SK-N-SH (cell line): Measurements from ENCODE around the gene TAS2R30. TPM values are rescaled to one million over a fixed set of nuclear protein-coding genes. Genes with fewer than 3 reads are reported as not detected.

Experiments used
- CTCF ChIA-PET: fragments of 300-600, 350-600 bp; formaldehyde crosslinking; extraction: SDS; loops from one replicate; lab custom pipeline; 2021; lab: Yijun Ruan, JAX
- POLR2A ChIA-PET: fragments of 350-600 bp; sonication (Branson Sonifier 250); formaldehyde crosslinking; extraction: SDS; loops from one replicate; lab custom pipeline; 2020; ENCODE audit warnings: antibody characterized with exemption, inconsistent platforms; lab: Yijun Ruan, JAX
- DNase-seq: peaks from one replicate; pipeline ENCODE4 v3.0.0; 2012
- H2AFZ ChIP-seq: fragments of 200-600 bp; sonication (generic); 2 replicates; pipeline ENCODE4 v1.8.1; 2016; ENCODE audit warnings: antibody characterized with exemption, mild to moderate bottlenecking, low read depth
- H3F3A ChIP-seq: fragments of 200-600 bp; sonication (generic); replicated peaks from 2 replicates; pipeline ENCODE3; 2016; ENCODE audit warnings: antibody characterized with exemption, mild to moderate bottlenecking; ENCODE audit not compliant: insufficient read depth
- H3K27ac ChIP-seq, 2 experiments: fragments of 200-500 bp in 1 of 2; fragments of 200-600 bp in 1 of 2; sonication (Bioruptor generic) in 1 of 2; sonication (generic), shearing (Covaris generic) in 1 of 2; 2 replicates each; pipeline versions ENCODE4 v1.5.1 to v1.6.1; 2014 to 2016; ENCODE audit warnings: low read depth in 2 of 2, inconsistent platforms in 1 of 2, low read length in 1 of 2, mild to moderate bottlenecking in 1 of 2, mixed read lengths in 1 of 2
- H3K27me3 ChIP-seq: fragments of 200-600 bp; sonication (generic), shearing (Covaris generic); 2 replicates; pipeline ENCODE4 v1.6.1; 2016; ENCODE audit warnings: mixed run types; ENCODE audit not compliant: insufficient read depth
- H3K36me3 ChIP-seq, 2 experiments: fragments of 200-500 bp in 1 of 2; fragments of 200-600 bp in 1 of 2; sonication (Bioruptor generic) in 1 of 2; sonication (generic) in 1 of 2; replicated peaks in 1 of 2; 2 replicates each; pipeline versions ENCODE3 to v1.5.1; 2014 to 2016; ENCODE audit warnings: low read length in 1 of 2, mild to moderate bottlenecking in 1 of 2; ENCODE audit not compliant: insufficient read depth in 2 of 2, control insufficient read depth in 1 of 2
- H3K4me1 ChIP-seq, 2 experiments: fragments of 200-500 bp in 1 of 2; fragments of 200-600 bp in 1 of 2; sonication (Bioruptor generic) in 1 of 2; sonication (generic), shearing (Covaris generic) in 1 of 2; 2 replicates each; pipeline versions ENCODE4 v1.5.1 to v1.6.1; 2014 to 2016; ENCODE audit warnings: low read depth in 1 of 2, low read length in 1 of 2, mixed run types in 1 of 2; ENCODE audit not compliant: insufficient read depth in 2 of 2, control insufficient read depth in 1 of 2
- H3K4me2 ChIP-seq: fragments of 200-600 bp; sonication (generic), shearing (Covaris generic); 2 replicates; pipeline ENCODE4 v1.6.1; 2017; ENCODE audit warnings: mixed run types
- H3K4me3 ChIP-seq, 2 experiments: fragments of 200-500 bp in 1 of 2; fragments of 200-600 bp in 1 of 2; sonication (Bioruptor generic) in 1 of 2; sonication (generic), shearing (Covaris generic) in 1 of 2; 2 replicates each; pipeline versions ENCODE4 v1.5.1 to v1.8.1; 2014 to 2016; ENCODE audit warnings: low read depth in 2 of 2, inconsistent platforms in 1 of 2, low read length in 1 of 2, mild to moderate bottlenecking in 1 of 2, mixed read lengths in 1 of 2, moderate library complexity in 1 of 2
- H3K79me2 ChIP-seq: fragments of 200-600 bp; sonication (generic); 2 replicates; pipeline ENCODE4 v1.8.1; 2017; ENCODE audit warnings: mild to moderate bottlenecking; ENCODE audit not compliant: insufficient read depth
- H3K9ac ChIP-seq: fragments of 200-600 bp; sonication (generic); 2 replicates; pipeline ENCODE4 v1.6.1; 2017; ENCODE audit warnings: mixed run types
- H3K9me2 ChIP-seq: fragments of 200-600 bp; sonication (generic); 2 replicates; pipeline ENCODE4 v1.6.1; 2017; ENCODE audit warnings: mixed run types
- H3K9me3 ChIP-seq: fragments of 200-600 bp; sonication (generic); 2 replicates; pipeline ENCODE4 v1.6.1; 2017; ENCODE audit warnings: mixed run types, mild to moderate bottlenecking, moderate library complexity
- H4K20me1 ChIP-seq: fragments of 200-600 bp; sonication (generic); 2 replicates; pipeline ENCODE4 v1.6.1; 2017; ENCODE audit warnings: mild to moderate bottlenecking, mixed run types; ENCODE audit not compliant: insufficient read depth
- CHD2 ChIP-seq: fragments of 150-350 bp; IDR thresholded peaks from 2 replicates; pipeline ENCODE4 v1.6.1; 2018; ENCODE audit warnings: low read length; ENCODE audit not compliant: partially characterized antibody
- EP300 ChIP-seq, 2 experiments: IDR thresholded peaks; 2 replicates each; pipeline versions ENCODE4 v1.4.0 to v1.6.1; 2012; ENCODE audit warnings: borderline replicate concordance in 1 of 2, low read depth in 1 of 2, low read length in 1 of 2
- EZH2phosphoT487 ChIP-seq: fragments of 200-600 bp; sonication (generic); IDR thresholded peaks from 2 replicates; pipeline ENCODE4 v1.6.1; 2017; ENCODE audit warnings: low read depth, mixed run types, mild to moderate bottlenecking, antibody characterized with exemption, moderate library complexity, borderline replicate concordance
- FOSL2 ChIP-seq: IDR thresholded peaks from 2 replicates; pipeline ENCODE4 v1.4.0; 2012; ENCODE audit warnings: low read depth, mild to moderate bottlenecking, moderate library complexity, borderline replicate concordance
- GABPA ChIP-seq: IDR thresholded peaks from 2 replicates; pipeline ENCODE4 v1.4.0; 2012; ENCODE audit warnings: low read depth, mild to moderate bottlenecking
- MXI1 ChIP-seq: IDR thresholded peaks from 2 replicates; pipeline ENCODE4 v1.6.1; 2012; ENCODE audit warnings: mild to moderate bottlenecking, low read depth, low read length, improper control_type of control experiment
- NFIC ChIP-seq: IDR thresholded peaks from 2 replicates; pipeline ENCODE4 v1.4.0; 2012; ENCODE audit warnings: borderline replicate concordance
- POLR2AphosphoS5 ChIP-seq: IDR thresholded peaks from 2 replicates; pipeline ENCODE4 v1.6.1; 2012; ENCODE audit warnings: low read depth, low read length
- RFX5 ChIP-seq: IDR thresholded peaks from 2 replicates; pipeline ENCODE4 v1.6.1; 2012; ENCODE audit warnings: mild to moderate bottlenecking, improper control_type of control experiment, low read length
- RXRA ChIP-seq: IDR thresholded peaks from 2 replicates; pipeline ENCODE4 v1.4.0; 2012; ENCODE audit warnings: low read depth, mild to moderate bottlenecking, borderline replicate concordance
- TCF12 ChIP-seq: IDR thresholded peaks from 2 replicates; pipeline ENCODE4 v1.4.0; 2012
- WGBS: methylation state at CpG from one replicate; pipeline ENCODE4 v1.1.6; 2017; ENCODE audit warnings: low lambda C conversion rate; 5-methylcytosine and 5-hydroxymethylcytosine counted together
- polyA plus RNA-seq, 3 experiments: library from polyadenylated mRNA; depleted of rRNA; stranded (reverse); fragments of >200 nt; gene quantifications; 2 replicates each; pipeline ENCODE4 v1.2.3, GENCODE V29; 2012
- TF ChIP-seq, protein P1 (sequence below): fragments of 200-600 bp; sonication (generic); IDR thresholded peaks from 2 replicates; pipeline ENCODE4 v1.6.1; 2017; ENCODE audit warnings: antibody characterized with exemption, mild to moderate bottlenecking, moderate library complexity
- TF ChIP-seq, protein P2 (sequence below): IDR thresholded peaks from 2 replicates; pipeline ENCODE4 v1.4.0; 2012; ENCODE audit warnings: low read depth, borderline replicate concordance
- TF ChIP-seq, protein P3 (sequence below): fragments of 150-350 bp; IDR thresholded peaks from 2 replicates; pipeline ENCODE4 v1.6.1; 2017; ENCODE audit warnings: antibody characterized with exemption, low read length, low read depth, borderline replicate concordance

TAS2R30 gene
- polyA plus RNA-seq, 1 of the 3 experiments (the other 2 are of a cell fraction): 0.05 TPM

DNA sequence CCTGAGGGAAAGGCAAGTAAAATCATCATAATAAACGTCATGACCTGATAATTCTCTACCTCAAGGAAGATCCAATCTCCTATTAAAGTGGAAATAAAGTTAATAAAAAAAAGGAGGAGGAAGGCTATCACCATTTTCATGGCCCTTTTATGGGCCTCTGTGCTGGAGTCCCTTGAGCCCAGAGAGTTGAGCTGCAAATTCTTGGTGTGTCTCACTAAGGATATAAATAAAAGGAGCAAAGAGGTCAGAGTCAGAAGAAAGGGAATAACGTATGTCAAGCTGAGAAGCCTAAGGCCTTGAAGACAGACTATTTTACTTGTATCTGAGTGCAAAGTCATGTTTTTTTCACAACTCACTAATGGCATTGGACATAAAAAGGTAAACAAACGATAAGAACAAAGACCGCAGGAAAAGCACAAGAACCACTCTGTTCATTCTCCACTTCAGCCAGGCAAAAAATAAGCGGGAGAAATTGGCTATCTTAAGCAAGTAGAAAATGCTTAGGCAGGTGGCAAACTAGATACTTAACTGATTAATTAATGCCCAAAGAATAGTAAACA is 24.5 kb upstream of the TAS2R30 start:
- WGBS: 57% methylated on average over 5 of the region's 5 CpGs

DNA sequence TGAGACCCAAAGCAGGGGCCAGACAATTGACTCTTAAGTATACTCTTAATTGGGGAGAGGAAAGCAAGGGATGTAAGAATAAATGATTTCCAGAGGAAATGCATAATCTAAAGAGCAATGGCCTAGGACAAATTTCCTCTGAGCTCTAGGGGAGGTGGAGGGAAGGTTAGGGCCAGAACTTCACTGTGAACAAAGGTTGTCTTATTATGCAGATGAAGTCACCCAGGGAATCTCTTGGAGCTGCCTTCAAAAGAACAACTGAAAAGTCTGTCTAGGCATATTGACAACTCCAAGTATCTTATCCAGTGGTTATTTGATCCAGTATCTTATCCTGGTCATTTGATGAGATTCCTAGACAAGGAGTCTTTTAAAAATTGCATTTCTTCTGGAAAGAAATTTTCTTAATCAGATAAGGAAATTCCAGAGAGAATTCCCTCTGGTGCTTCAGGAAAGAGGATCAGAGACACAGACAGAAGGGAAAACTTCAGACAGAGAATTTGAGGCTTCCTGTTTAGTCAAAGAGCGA is 20.0 kb upstream of the TAS2R30 start:
- Histone ChIP-seq H3K9ac (no peak overlapping the region), H3K79me2 (peaks cover 83% of the 10 kb centered on the region), H4K20me1 (peaks cover 8% of the 10 kb centered on the region; the same call in 1 of the 2 replicates), H3K27ac (no peak overlapping the region), H3K27me3 (no peaks in the 10 kb centered on the region), H3F3A (no peaks in the 10 kb centered on the region), H3K9me2 (no peaks in the 10 kb centered on the region), H3K9me3 (peaks cover 8% of the 10 kb centered on the region; the same call in 1 of the 2 replicates), H3K36me3 (peaks cover 17 to 40% of the 10 kb centered on the region in 2 experiments), H3K4me3 (no peak overlapping the region), H3K4me2 (no peak overlapping the region), H2AFZ (no peak overlapping the region), H3K4me1 (no peaks in the 10 kb centered on the region)
- DNase-seq: no peak
- no peak for TF ChIP-seq CHD2
- 95% methylated on average over 1 of the region's 1 CpG for WGBS
- ChIA-PET CTCF (no interaction called here), POLR2A (no interaction called here)

More for the DNA sequence above, 24.5 kb upstream of the TAS2R30 start:
- Histone ChIP-seq H3K27ac (no peak overlapping the region), H4K20me1 (peaks cover 29% of the 10 kb centered on the region), H3K36me3 (peaks cover 33 to 37% of the 10 kb centered on the region in 2 experiments), H3K4me2 (no peak overlapping the region), H3K9me3 (peaks cover 8% of the 10 kb centered on the region; the same call in 1 of the 2 replicates), H3F3A (no peaks in the 10 kb centered on the region), H3K79me2 (peaks cover 98% of the 10 kb centered on the region), H3K4me3 (no peak overlapping the region), H3K4me1 (no peaks in the 10 kb centered on the region; a peak in 1 of 4 replicates), H3K9me2 (no peaks in the 10 kb centered on the region), H3K27me3 (no peaks in the 10 kb centered on the region), H2AFZ (no peak overlapping the region), H3K9ac (no peak overlapping the region)
- TF ChIP-seq, protein P1, sequence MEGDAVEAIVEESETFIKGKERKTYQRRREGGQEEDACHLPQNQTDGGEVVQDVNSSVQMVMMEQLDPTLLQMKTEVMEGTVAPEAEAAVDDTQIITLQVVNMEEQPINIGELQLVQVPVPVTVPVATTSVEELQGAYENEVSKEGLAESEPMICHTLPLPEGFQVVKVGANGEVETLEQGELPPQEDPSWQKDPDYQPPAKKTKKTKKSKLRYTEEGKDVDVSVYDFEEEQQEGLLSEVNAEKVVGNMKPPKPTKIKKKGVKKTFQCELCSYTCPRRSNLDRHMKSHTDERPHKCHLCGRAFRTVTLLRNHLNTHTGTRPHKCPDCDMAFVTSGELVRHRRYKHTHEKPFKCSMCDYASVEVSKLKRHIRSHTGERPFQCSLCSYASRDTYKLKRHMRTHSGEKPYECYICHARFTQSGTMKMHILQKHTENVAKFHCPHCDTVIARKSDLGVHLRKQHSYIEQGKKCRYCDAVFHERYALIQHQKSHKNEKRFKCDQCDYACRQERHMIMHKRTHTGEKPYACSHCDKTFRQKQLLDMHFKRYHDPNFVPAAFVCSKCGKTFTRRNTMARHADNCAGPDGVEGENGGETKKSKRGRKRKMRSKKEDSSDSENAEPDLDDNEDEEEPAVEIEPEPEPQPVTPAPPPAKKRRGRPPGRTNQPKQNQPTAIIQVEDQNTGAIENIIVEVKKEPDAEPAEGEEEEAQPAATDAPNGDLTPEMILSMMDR: no peak
- TF ChIP-seq, protein P2, sequence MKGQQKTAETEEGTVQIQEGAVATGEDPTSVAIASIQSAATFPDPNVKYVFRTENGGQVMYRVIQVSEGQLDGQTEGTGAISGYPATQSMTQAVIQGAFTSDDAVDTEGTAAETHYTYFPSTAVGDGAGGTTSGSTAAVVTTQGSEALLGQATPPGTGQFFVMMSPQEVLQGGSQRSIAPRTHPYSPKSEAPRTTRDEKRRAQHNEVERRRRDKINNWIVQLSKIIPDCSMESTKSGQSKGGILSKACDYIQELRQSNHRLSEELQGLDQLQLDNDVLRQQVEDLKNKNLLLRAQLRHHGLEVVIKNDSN: no peak
- no peak for TF ChIP-seq NFIC
- no peak for TF ChIP-seq EP300 (IDR thresholded peaks at IDR 0.05; ENCODE audit: borderline replicate concordance in 1 of 2, low read depth in 1 of 2, low read length in 1 of 2)
- no peak for TF ChIP-seq POLR2AphosphoS5
- TF ChIP-seq GABPA: no peak
- TF ChIP-seq MXI1: no peak
- no peak for TF ChIP-seq FOSL2
- no peak for TF ChIP-seq EZH2phosphoT487
- TF ChIP-seq TCF12: no peak
- no peak for TF ChIP-seq RXRA
- no peak for TF ChIP-seq RFX5
- TF ChIP-seq, protein P3, sequence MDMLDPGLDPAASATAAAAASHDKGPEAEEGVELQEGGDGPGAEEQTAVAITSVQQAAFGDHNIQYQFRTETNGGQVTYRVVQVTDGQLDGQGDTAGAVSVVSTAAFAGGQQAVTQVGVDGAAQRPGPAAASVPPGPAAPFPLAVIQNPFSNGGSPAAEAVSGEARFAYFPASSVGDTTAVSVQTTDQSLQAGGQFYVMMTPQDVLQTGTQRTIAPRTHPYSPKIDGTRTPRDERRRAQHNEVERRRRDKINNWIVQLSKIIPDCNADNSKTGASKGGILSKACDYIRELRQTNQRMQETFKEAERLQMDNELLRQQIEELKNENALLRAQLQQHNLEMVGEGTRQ: no peak
- DNase-seq: no peak
- CTCF ChIA-PET: interaction anchor here (0.7 to 1.3 kb wide), 2 partner anchors 10 to 13 kb away, joined by 3 to 4 read pairs; no protein-coding TSS in a partner anchor
- POLR2A ChIA-PET: no interaction called here
